HEK293 (cell line): ENCODE data around the gene PHF12.

Experiments
- KLF1 ChIP-seq: fragments of 450-650 bp; formaldehyde crosslinking; IDR thresholded peaks from 2 replicates; pipeline ENCODE4 v1.5.1; 2016; ENCODE audit warnings: missing biosample characterization, missing genetic modification characterization
- MEIS1 ChIP-seq: sonication (generic); formaldehyde crosslinking; IDR thresholded peaks from 2 replicates; pipeline ENCODE4 v1.8.1; 2022; ENCODE audit warnings: missing genetic modification reagents, mild to moderate bottlenecking, borderline replicate concordance
- OVOL3 ChIP-seq: fragments of 450-650 bp; formaldehyde crosslinking; IDR thresholded peaks from 2 replicates; pipeline ENCODE4 v1.5.1; 2016; ENCODE audit warnings: missing biosample characterization, missing genetic modification characterization
- YY1 ChIP-seq: fragments of 450-650 bp; formaldehyde crosslinking; IDR thresholded peaks from 2 replicates; pipeline ENCODE4 v1.5.1; 2018; ENCODE audit warnings: missing biosample characterization, missing genetic modification characterization
- ZBTB10 ChIP-seq: fragments of 450-650 bp; formaldehyde crosslinking; IDR thresholded peaks from 2 replicates; pipeline ENCODE4 v1.5.1; 2016; ENCODE audit warnings: missing biosample characterization, missing genetic modification characterization
- ZEB2 ChIP-seq: fragments of 450-650 bp; formaldehyde crosslinking; IDR thresholded peaks from 2 replicates; pipeline ENCODE4 v1.5.1; 2016; ENCODE audit warnings: missing biosample characterization, missing genetic modification characterization
- ZNF10 ChIP-seq: fragments of 450-650 bp; formaldehyde crosslinking; IDR thresholded peaks from 2 replicates; pipeline ENCODE4 v1.5.1; 2017; ENCODE audit warnings: missing biosample characterization, missing genetic modification characterization
- ZNF416 ChIP-seq: fragments of 450-650 bp; formaldehyde crosslinking; IDR thresholded peaks from 2 replicates; pipeline ENCODE4 v1.5.1; 2016; ENCODE audit warnings: missing biosample characterization, missing genetic modification characterization
- ZNF624 ChIP-seq: fragments of 450-650 bp; formaldehyde crosslinking; IDR thresholded peaks from 2 replicates; pipeline ENCODE4 v1.5.1; 2017; ENCODE audit warnings: missing biosample characterization, missing genetic modification characterization
- ZNF792 ChIP-seq: fragments of 450-650 bp; formaldehyde crosslinking; IDR thresholded peaks from 2 replicates; pipeline ENCODE4 v1.5.1; 2016; ENCODE audit warnings: missing biosample characterization, missing genetic modification characterization
- TF ChIP-seq, protein P1 (sequence below): fragments of 450-650 bp; formaldehyde crosslinking; IDR thresholded peaks from 2 replicates; pipeline ENCODE4 v1.5.1; 2016; ENCODE audit warnings: missing biosample characterization, missing genetic modification characterization
- TF ChIP-seq, protein P2 (sequence below): fragments of 450-650 bp; formaldehyde crosslinking; IDR thresholded peaks from 2 replicates; pipeline ENCODE4 v1.5.1; 2016; ENCODE audit warnings: missing biosample characterization, missing genetic modification characterization
- TF ChIP-seq, protein P3 (sequence below): fragments of 450-650 bp; formaldehyde crosslinking; IDR thresholded peaks from 2 replicates; pipeline ENCODE4 v1.5.1; 2016; ENCODE audit warnings: missing biosample characterization, missing genetic modification characterization

DNA sequence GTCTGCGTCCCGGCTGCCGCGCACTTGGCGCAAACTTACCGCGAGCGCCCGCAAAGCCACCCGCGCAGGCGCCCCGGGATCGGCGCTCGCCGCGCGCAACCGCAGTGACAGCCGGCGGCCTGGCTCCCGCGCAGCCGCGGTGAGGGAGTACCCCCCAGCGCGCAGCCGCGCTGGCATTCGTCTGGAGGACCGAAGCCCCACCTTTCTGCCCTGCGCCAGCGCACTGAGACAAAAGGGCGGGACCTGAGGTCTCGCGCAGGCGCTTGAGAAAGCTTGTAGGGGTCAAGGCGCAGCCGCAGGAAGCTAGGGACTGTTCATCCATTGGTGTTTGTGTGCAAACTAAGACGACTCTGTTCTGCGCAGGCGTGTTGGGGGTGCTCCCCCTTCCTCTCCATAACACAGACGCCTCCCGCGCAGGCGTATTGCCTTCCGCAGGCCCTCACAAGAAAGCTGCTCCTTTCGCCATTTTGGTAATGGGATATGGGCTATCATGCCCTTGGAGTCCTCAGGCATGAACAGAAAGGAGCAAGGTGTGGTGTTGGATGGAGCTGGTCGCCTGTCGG, at the start of gene PHF12:
- TF ChIP-seq ZEB2 (tag by site-specific recombination): no peak
- no peak for TF ChIP-seq ZNF416 (tag by site-specific recombination)
- TF ChIP-seq, protein P1, sequence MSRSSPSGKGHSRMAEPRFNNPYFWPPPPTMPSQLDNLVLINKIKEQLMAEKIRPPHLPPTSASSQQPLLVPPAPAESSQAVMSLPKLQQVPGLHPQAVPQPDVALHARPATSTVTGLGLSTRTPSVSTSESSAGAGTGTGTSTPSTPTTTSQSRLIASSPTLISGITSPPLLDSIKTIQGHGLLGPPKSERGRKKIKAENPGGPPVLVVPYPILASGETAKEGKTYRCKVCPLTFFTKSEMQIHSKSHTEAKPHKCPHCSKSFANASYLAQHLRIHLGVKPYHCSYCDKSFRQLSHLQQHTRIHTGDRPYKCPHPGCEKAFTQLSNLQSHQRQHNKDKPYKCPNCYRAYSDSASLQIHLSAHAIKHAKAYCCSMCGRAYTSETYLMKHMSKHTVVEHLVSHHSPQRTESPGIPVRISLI (tag by site-specific recombination): no peak
- TF ChIP-seq, protein P2, sequence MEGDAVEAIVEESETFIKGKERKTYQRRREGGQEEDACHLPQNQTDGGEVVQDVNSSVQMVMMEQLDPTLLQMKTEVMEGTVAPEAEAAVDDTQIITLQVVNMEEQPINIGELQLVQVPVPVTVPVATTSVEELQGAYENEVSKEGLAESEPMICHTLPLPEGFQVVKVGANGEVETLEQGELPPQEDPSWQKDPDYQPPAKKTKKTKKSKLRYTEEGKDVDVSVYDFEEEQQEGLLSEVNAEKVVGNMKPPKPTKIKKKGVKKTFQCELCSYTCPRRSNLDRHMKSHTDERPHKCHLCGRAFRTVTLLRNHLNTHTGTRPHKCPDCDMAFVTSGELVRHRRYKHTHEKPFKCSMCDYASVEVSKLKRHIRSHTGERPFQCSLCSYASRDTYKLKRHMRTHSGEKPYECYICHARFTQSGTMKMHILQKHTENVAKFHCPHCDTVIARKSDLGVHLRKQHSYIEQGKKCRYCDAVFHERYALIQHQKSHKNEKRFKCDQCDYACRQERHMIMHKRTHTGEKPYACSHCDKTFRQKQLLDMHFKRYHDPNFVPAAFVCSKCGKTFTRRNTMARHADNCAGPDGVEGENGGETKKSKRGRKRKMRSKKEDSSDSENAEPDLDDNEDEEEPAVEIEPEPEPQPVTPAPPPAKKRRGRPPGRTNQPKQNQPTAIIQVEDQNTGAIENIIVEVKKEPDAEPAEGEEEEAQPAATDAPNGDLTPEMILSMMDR: no peak
- no peak for TF ChIP-seq OVOL3
- no peak for TF ChIP-seq ZNF10
- no peak; the same call in none of the 2 replicates for TF ChIP-seq YY1 (tag by site-specific recombination)
- TF ChIP-seq ZBTB10 (tag by site-specific recombination): no peak
- TF ChIP-seq KLF1 (tag by site-specific recombination): no peak
- no peak for TF ChIP-seq ZNF792 (tag by site-specific recombination)
- TF ChIP-seq MEIS1 (CRISPR knock-in tag): no peak
- TF ChIP-seq ZNF624 (tag by site-specific recombination): no peak
- TF ChIP-seq, protein P3, sequence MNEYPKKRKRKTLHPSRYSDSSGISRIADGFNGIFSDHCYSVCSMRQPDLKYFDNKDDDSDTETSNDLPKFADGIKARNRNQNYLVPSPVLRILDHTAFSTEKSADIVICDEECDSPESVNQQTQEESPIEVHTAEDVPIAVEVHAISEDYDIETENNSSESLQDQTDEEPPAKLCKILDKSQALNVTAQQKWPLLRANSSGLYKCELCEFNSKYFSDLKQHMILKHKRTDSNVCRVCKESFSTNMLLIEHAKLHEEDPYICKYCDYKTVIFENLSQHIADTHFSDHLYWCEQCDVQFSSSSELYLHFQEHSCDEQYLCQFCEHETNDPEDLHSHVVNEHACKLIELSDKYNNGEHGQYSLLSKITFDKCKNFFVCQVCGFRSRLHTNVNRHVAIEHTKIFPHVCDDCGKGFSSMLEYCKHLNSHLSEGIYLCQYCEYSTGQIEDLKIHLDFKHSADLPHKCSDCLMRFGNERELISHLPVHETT (tag by site-specific recombination): no peak
